HepG2 (cell line): ENCODE results near the gene UNKL. TPM values are rescaled to one million over a fixed set of nuclear protein-coding genes. Genes with fewer than 3 reads are reported as not detected.

Experiments
- ATAC-seq: fragments of 200-7000 bp; cut with Tn5 transposase; 3 replicates; pipeline ENCODE4 v1.9.1; 2020; ENCODE audit warnings: mild to moderate bottlenecking, moderate library complexity
- BruUV-seq: library from RNA; stranded (reverse); fragments of 400-500 nt; replicated peaks from 2 replicates; lab custom pipeline; 2021; lab: Mats Ljungman, UMichigan
- CTCF ChIA-PET: fragments of 300-600 bp; formaldehyde crosslinking; extraction: SDS; loops from one replicate; lab custom pipeline; 2021; ENCODE audit warnings: low total read pairs, inconsistent platforms, low intra/inter-chr PET ratio; lab: Yijun Ruan, JAX
- POLR2A ChIA-PET: fragments of 350-600 bp; sonication (Branson Sonifier 250); formaldehyde crosslinking; loops from one replicate; lab custom pipeline; 2020; ENCODE audit warnings: antibody characterized with exemption, inconsistent platforms; lab: Yijun Ruan, JAX
- DNase-seq: peaks from one replicate; pipeline ENCODE4 v3.0.0-alpha.2; 2015; ENCODE audit warnings: low spot score
- FAIRE-seq: peaks from 3 replicates; lab custom pipeline; 2011; peaks lifted over from hg19 to GRCh38; lab: Jason Lieb, UNC
- H2AFZ ChIP-seq: one replicate; pipeline ENCODE4 v1.6.1; 2011; ENCODE audit warnings: low read length, inconsistent platforms
- H3K27ac ChIP-seq: fragments of 300-600 bp; 3 replicates; pipeline ENCODE4 v1.8.0; 2011; ENCODE audit warnings: mixed run types, mild to moderate bottlenecking, mixed read lengths, low read length, inconsistent platforms; ENCODE audit not compliant: insufficient read depth; ENCODE audit errors: extremely low read length
- H3K27me3 ChIP-seq, 2 experiments: fragments of 200-600 bp in 1 of 2; 2 replicates in 1 of 2; 3 replicates in 1 of 2; pipeline versions ENCODE4 v1.6.0 to v1.8.0; 2011; ENCODE audit warnings: low read length in 2 of 2, mild to moderate bottlenecking in 2 of 2, moderate library complexity in 2 of 2, inconsistent platforms in 1 of 2; ENCODE audit not compliant: insufficient read depth in 2 of 2, control insufficient read depth in 1 of 2
- H3K36me3 ChIP-seq, 2 experiments: fragments of 200-600 bp in 1 of 2; replicated peaks in 1 of 2; 2 replicates in 1 of 2; 3 replicates in 1 of 2; pipeline versions ENCODE4 v1.5.1 to v1.8.0; 2011; ENCODE audit warnings: low read length in 2 of 2, inconsistent platforms in 1 of 2; ENCODE audit not compliant: insufficient read depth in 2 of 2, control insufficient read depth in 1 of 2
- H3K4me1 ChIP-seq: 2 replicates; pipeline ENCODE4 v1.5.1; 2012; ENCODE audit warnings: low read length, inconsistent platforms; ENCODE audit not compliant: insufficient read depth
- H3K4me2 ChIP-seq: 2 replicates; pipeline ENCODE4 v1.6.0; 2011; ENCODE audit warnings: low read depth, low read length, inconsistent platforms
- H3K4me3 ChIP-seq, 3 experiments: fragments of 200-600 bp in 1 of 3; sonication (generic), shearing (Covaris generic) in 1 of 3; replicated peaks in 1 of 3; 2 replicates each; pipeline ENCODE4 v1.5.1; 2011 to 2016; ENCODE audit warnings: low read length in 3 of 3, inconsistent platforms in 2 of 3, low read depth in 2 of 3, mild to moderate bottlenecking in 2 of 3, control low read depth in 1 of 3, mixed read lengths in 1 of 3; ENCODE audit not compliant: insufficient read depth in 1 of 3
- H3K79me2 ChIP-seq: one replicate; pipeline ENCODE4 v1.6.1; 2011; ENCODE audit warnings: low read length, inconsistent platforms; ENCODE audit not compliant: insufficient read depth
- H3K9ac ChIP-seq: 2 replicates; pipeline ENCODE4 v1.6.0; 2011; ENCODE audit warnings: mild to moderate bottlenecking, low read depth, low read length, inconsistent platforms; ENCODE audit not compliant: insufficient read depth
- H3K9me3 ChIP-seq: 2 replicates; pipeline ENCODE4 v1.5.1; 2012; ENCODE audit warnings: mild to moderate bottlenecking, low read length
- H4K20me1 ChIP-seq: 2 replicates; pipeline ENCODE4 v1.6.0; 2011; ENCODE audit warnings: inconsistent platforms, mild to moderate bottlenecking, low read length, moderate library complexity; ENCODE audit not compliant: insufficient read depth
- AGO2 ChIP-seq: fragments of 200-400 bp; formaldehyde crosslinking; optimal IDR thresholded peaks from 2 replicates; pipeline ENCODE3; 2017; ENCODE audit warnings: mild to moderate bottlenecking, low read depth, low read length, moderate library complexity
- HNRNPL ChIP-seq: fragments of 200-400 bp; formaldehyde crosslinking; IDR thresholded peaks from 2 replicates; pipeline ENCODE4 v1.6.1; 2017; ENCODE audit warnings: mild to moderate bottlenecking, low read depth, low read length
- MAZ ChIP-seq, 2 experiments: sonication (generic) in 1 of 2; formaldehyde crosslinking in 1 of 2; IDR thresholded peaks; 2 replicates each; pipeline versions ENCODE4 v1.5.0 to v1.6.1; 2012 to 2020; ENCODE audit warnings: low read depth in 2 of 2, mild to moderate bottlenecking in 2 of 2, borderline replicate concordance in 1 of 2, improper control_type of control experiment in 1 of 2, low read length in 1 of 2, missing genetic modification reagents in 1 of 2, moderate library complexity in 1 of 2
- MEIS2 ChIP-seq: sonication (generic); formaldehyde crosslinking; IDR thresholded peaks from 2 replicates; pipeline ENCODE4 v1.9.0; 2021; ENCODE audit warnings: mild to moderate bottlenecking, missing genetic modification reagents
- PCBP1 ChIP-seq: fragments of 200-400 bp; formaldehyde crosslinking; IDR thresholded peaks from 2 replicates; pipeline ENCODE4 v1.6.1; 2017; ENCODE audit warnings: mild to moderate bottlenecking, low read depth, low read length, borderline replicate concordance
- SRY ChIP-seq: sonication (generic); formaldehyde crosslinking; IDR thresholded peaks from 2 replicates; pipeline ENCODE4 v1.8.0; 2022; ENCODE audit warnings: mild to moderate bottlenecking, missing genetic modification reagents
- THYN1 ChIP-seq: sonication (generic); formaldehyde crosslinking; IDR thresholded peaks from 2 replicates; pipeline ENCODE4 v1.8.1; 2023; ENCODE audit warnings: low read depth, mild to moderate bottlenecking, moderate library complexity, missing genetic modification reagents, borderline replicate concordance
- TOPORS ChIP-seq: sonication (generic); formaldehyde crosslinking; IDR thresholded peaks from 2 replicates; pipeline ENCODE4 v1.8.0; 2023; ENCODE audit warnings: mild to moderate bottlenecking, missing genetic modification reagents
- ZBTB42 ChIP-seq: sonication (generic); formaldehyde crosslinking; IDR thresholded peaks from 2 replicates; pipeline ENCODE4 v1.5.0; 2020; ENCODE audit warnings: mild to moderate bottlenecking, missing genetic modification reagents
- ZNF703 ChIP-seq: sonication (generic); formaldehyde crosslinking; IDR thresholded peaks from 2 replicates; pipeline ENCODE4 v1.5.1; 2020; ENCODE audit warnings: missing genetic modification reagents, mild to moderate bottlenecking, moderate library complexity, borderline replicate concordance
- WGBS: methylation state at CpG from one replicate; pipeline ENCODE4 v1.1.6; 2017; ENCODE audit warnings: low lambda C conversion rate; 5-methylcytosine and 5-hydroxymethylcytosine counted together
- in situ Hi-C: cut with HindIII; loops from 2 replicates; pipeline ENCODE4 v1.10.0; 2017; ENCODE audit warnings: low pct_unique_long_range_greater_than_20kb; ENCODE audit not compliant: extremely low pct_ligation_motif_present
- intact Hi-C: fragments of 100-400 bp; cut with micrococcal nuclease; formaldehyde crosslinking; loops from one replicate; pipeline ENCODE4 v1.10.0; 2022; ENCODE audit not compliant: unreplicated experiment
- polyA plus RNA-seq, 8 experiments: library from polyadenylated mRNA; depleted of rRNA in 3 of 8; stranded (reverse) in 7 of 8; unstranded in 1 of 8; fragments of >200 nt; fragmentation: Illumina TruSeq in 4 of 8; extraction: Trizol in 4 of 8; gene quantifications; 2 replicates each; pipeline versions ENCODE4 v1.2.1 to v1.2.3, GENCODE V29; 2011 to 2016; ENCODE audit warnings: low read depth in 4 of 8, missing spikeins in 1 of 8, mixed read lengths in 1 of 8; ENCODE audit not compliant: insufficient read depth in 1 of 8
- total RNA-seq, 5 experiments: library from RNA; depleted of rRNA; stranded (reverse); fragments of >200 nt; fragmentation: Illumina TruSeq; extraction: Trizol; gene quantifications; 2 replicates each; pipeline ENCODE4 v1.2.3, GENCODE V29; 2016; ENCODE audit warnings: low read depth in 1 of 5
- TF ChIP-seq, protein P1 (sequence below): sonication (generic); formaldehyde crosslinking; IDR thresholded peaks from 2 replicates; pipeline ENCODE4 v1.8.0; 2022; ENCODE audit warnings: mild to moderate bottlenecking, missing genetic modification reagents

Gene UNKL
- total and polyA plus RNA-seq, 2 of the 13 experiments (the other 11 are each of a cell fraction or from before 2014, with no cell fraction given) = 10.4 to 17.6 TPM

DNA sequence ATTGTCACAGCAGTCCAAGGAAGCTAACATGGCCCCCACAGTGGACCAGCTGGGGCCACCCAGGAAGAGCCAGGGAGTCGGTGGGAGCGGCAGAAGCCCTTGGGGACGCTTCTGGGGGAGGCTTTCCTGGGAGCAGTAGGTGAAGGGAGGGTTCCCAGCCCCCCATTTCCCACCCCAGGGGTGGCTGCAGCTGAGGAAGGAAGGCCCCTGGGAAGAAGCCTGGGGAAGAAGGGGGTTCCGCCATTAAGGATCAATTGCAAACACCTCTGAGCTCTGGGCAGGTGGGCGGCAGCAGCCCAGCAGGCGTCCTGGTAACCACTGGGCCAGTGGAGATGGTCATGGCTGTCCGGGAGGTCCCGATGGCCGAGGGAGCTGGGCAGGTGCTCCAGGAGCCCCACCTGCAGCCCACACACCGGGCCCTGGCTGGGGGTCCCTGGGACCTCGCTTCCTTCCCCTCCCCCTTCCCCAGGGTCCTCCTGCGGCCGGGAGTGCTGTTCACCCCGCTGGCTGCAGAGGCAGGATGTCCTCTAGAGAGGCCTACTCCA lies 15.8 kb upstream of the UNKL start (continued):
- TF ChIP-seq SRY (CRISPR knock-in tag) (0 out of 2 replicates have a peak, but pooled peaks have one; percentile 23), TOPORS (CRISPR knock-in tag) (0 out of 2 replicates have a peak, but pooled peaks have one; percentile 14), ZBTB42 (CRISPR knock-in tag) (peak; percentile 11; the same call in 1 of the 2 replicates), PCBP1 (0 out of 2 replicates have a peak, but pooled peaks have one; percentile 51), ZNF703 (no peak; the same call in 1 of the 2 replicates), THYN1 (CRISPR knock-in tag) (no peak), AGO2 (peak; percentile 49), MEIS2 (CRISPR knock-in tag) (0 out of 2 replicates have a peak, but pooled peaks have one; percentile 24)
- TF ChIP-seq, protein P1, sequence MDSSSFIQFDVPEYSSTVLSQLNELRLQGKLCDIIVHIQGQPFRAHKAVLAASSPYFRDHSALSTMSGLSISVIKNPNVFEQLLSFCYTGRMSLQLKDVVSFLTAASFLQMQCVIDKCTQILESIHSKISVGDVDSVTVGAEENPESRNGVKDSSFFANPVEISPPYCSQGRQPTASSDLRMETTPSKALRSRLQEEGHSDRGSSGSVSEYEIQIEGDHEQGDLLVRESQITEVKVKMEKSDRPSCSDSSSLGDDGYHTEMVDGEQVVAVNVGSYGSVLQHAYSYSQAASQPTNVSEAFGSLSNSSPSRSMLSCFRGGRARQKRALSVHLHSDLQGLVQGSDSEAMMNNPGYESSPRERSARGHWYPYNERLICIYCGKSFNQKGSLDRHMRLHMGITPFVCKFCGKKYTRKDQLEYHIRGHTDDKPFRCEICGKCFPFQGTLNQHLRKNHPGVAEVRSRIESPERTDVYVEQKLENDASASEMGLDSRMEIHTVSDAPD (CRISPR knock-in tag) = 0 out of 2 replicates have a peak, but pooled peaks have one; percentile 3

GRCh38 chr16:1429631-1430030 lies 15.1 kb upstream of the UNKL start:
- no peak for DNase-seq

More at GRCh38 chr16:1429631-1430030, 15.1 kb upstream of the UNKL start:
- in situ Hi-C loops (no loop called here), intact Hi-C loops (loop anchor here (2.0 kb wide), 1 partner anchor 45 kb away; the partner anchor contains the start of gene CLCN7)
- ATAC-seq = no peak
- Histone ChIP-seq H3K4me3 (peak overlapping the region in 1 of 3 experiments; percentile 72; a peak in 1 of 6 replicates), H3K27ac (no peak overlapping the region)
- TF ChIP-seq HNRNPL (0 out of 2 replicates have a peak, but pooled peaks have one; percentile 53), MAZ (IDR thresholded peaks at IDR 0.05; ENCODE audit: borderline replicate concordance, low read depth, low read length) (no peak), MAZ (CRISPR knock-in tag; IDR thresholded peaks at IDR 0.05; ENCODE audit: low read depth) (no peak)
- TF ChIP-seq, all 625 proteins: peak for 1
- Histone ChIP-seq H3K36me3 (no peaks in the 10 kb centered on the region), H3K79me2 (no peaks in the 10 kb centered on the region), H2AFZ (no peak overlapping the region), H4K20me1 (no peaks in the 10 kb centered on the region), H3K4me2 (peak overlapping the region; percentile 95), H3K27me3 (peaks cover 10 to 43% of the 10 kb centered on the region in 2 experiments), H3K4me1 (peaks cover 46% of the 10 kb centered on the region), H3K9me3 (no peaks in the 10 kb centered on the region), H3K9ac (no peak overlapping the region)
- BruUV-seq = no TSS peak
- WGBS = 69% methylated on average over 7 of the region's 13 CpGs
- no peak for FAIRE-seq
- ChIA-PET CTCF (no interaction called here), POLR2A (interaction anchor here (1.0 to 3.1 kb wide), 2 partner anchors 9 to 47 kb away, joined by 3 to 47 read pairs; partner anchors contain the start of gene UQCC4)
